ENCODE results near the gene SRP54. TPM values are rescaled to one million over a fixed set of nuclear protein-coding genes. Genes with fewer than 3 reads are reported as not detected.

Gene SRP54
- total RNA-seq, result 107 TPM

DNA sequence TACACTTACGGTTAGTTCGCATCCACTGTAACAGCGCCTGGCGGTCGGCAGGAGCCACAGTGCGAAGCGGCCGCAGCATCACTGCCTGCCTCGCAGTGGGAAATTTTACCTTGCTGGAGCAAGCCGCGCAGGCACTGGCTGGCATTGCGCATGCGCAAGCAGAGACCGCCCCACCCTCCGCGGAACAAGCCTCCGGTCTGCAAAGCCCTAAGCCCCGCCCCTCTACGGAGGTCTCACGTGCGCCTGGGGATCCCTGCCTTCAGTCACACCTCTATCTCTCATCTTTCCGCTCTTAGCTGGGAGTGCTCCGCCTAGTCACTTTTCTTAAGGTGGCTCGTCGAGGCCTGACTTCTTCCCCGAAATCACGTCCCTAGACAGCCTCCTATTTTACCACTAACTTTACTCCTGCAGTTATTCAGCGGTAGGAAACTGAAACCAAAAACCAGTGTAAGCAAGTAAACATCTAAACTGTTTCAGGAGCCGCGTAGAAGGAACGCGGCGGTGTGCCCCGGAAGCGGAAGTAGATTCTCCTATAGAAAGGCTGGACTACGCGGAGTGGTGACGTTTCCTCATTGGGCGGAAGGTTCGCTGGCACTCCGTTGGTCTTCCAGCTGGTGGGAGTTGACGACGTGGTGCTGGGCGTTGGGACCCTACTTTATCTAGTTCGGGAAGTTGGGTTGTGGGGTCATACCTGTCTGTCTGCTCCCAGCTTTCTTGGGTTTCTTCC, at the start of gene SRP54:
Gene SRP54, plus strand, starts transcription at position 572 of the 727 bp plus-strand sequence. CDS start 13,718 bp downstream, outside the sequence.

DNA sequence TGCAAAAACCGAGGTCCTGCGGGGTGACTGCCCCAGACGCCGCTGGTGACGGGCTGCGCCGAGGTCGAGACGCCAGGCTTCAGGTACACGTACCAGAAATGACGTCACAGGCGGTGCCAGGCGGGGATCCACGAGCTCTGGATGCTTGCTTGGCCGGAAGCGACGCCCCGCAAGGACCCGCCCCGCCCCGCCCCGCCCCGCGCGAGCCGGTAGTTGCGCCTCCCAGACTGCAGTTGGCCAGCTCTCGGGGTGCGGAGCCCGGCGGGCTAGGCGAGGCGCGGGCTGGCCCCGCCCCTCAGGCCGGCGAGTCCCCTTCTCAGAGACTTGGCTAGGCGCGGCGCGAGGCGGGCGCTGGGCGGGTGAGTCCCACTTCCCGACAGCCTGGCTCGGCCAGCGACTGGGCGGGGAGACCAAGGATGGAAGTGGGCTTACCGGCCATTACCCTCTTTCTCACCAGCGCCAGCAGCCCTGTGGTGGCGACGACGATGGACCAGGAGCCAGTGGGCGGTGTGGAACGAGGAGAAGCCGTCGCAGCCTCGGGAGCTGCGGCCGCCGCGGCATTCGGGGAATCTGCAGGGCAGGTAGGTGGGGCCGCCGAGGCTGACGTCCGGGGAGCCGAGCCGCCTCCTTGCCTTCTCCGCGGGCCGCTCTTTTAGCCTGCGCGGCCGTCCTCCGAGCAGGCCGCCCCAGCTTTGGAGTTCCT, 63.4 kb downstream of the SRP54 start, which contains the start of gene FAM177A1:
Gene FAM177A1, plus strand, starts transcription at position 225 of the 703 bp plus-strand sequence. Its CDS starts 192 bp downstream, at position 417.

Other genes starting within 250 kb of the SRP54 start
- 31.1 TPM for gene BAZ1A, start 107.6 kb upstream of the SRP54 start, total RNA-seq
- 32.1 TPM for gene FAM177A1, start 63.3 kb downstream of the SRP54 start, total RNA-seq
- gene PPP2R3C, start 139.0 kb downstream of the SRP54 start, total RNA-seq, result 52.4 TPM
- gene PRORP, start 139.6 kb downstream of the SRP54 start, total RNA-seq, result 22.8 TPM

Measured in camera-type eye (tissue), 1 donor.